DOHH2 (cell line): ENCODE results near the gene STRIP1.

Experiments used
- CTCF ChIP-seq: fragments of 200-600 bp; sonication (generic); IDR thresholded peaks from one replicate; pipeline ENCODE4 v1.5.1; 2014; ENCODE audit warnings: antibody characterized with exemption, mild to moderate bottlenecking, low read depth, low read length; ENCODE audit not compliant: poor library complexity, severe bottlenecking
- EZH2phosphoT487 ChIP-seq: fragments of 200-600 bp; sonication (generic); IDR thresholded peaks from 2 replicates; pipeline ENCODE4 v1.6.1; 2017; ENCODE audit warnings: borderline replicate concordance, mild to moderate bottlenecking, antibody characterized with exemption, low read length, moderate library complexity, mixed read lengths

- no peak for TF ChIP-seq CTCF
- TF ChIP-seq EZH2phosphoT487 = no peak
Measured at GRCh38 chr1:110024613-110025012, 9.8 kb upstream of the STRIP1 start.
